HCT116 (cell line): ENCODE data around the gene RSPO4. TPM values are rescaled to one million over a fixed set of nuclear protein-coding genes. Genes with fewer than 3 reads are reported as not detected.

Source experiments
- ATAC-seq: fragments of 200-7000 bp; cut with Tn5 transposase; 2 replicates; pipeline ENCODE4 v1.9.1; 2020; ENCODE audit warnings: mild to moderate bottlenecking, moderate library complexity
- BruUV-seq: library from RNA; stranded (reverse); fragments of 400-500 nt; replicated peaks from 2 replicates; lab custom pipeline; 2021; lab: Mats Ljungman, UMichigan
- CTCF ChIA-PET: fragments of 300-600 bp; sonication (Branson Sonifier 250); formaldehyde crosslinking; loops from one replicate; lab custom pipeline; 2021; ENCODE audit warnings: antibody characterized with exemption; lab: Charles Lee
- POLR2A ChIA-PET: fragments of 300-600, 350-600 bp; sonication (Branson Sonifier 250); formaldehyde crosslinking; loops from one replicate; lab custom pipeline; 2021; ENCODE audit warnings: antibody characterized with exemption; lab: Charles Lee
- RAD21 ChIA-PET, 2 experiments: fragments of 300-600 bp; sonication (Branson Sonifier 250); formaldehyde crosslinking; loops; one replicate each; lab custom pipeline; 2023; ENCODE audit warnings: low total read pairs in 2 of 2; ENCODE audit not compliant: uncharacterized antibody in 2 of 2, unreplicated experiment in 2 of 2, low non-redundant PET in 1 of 2; lab: Charles Lee
- DNase-seq: peaks from one replicate; pipeline ENCODE4 v3.0.0-alpha.2; 2010; ENCODE audit warnings: low read depth, low spot score
- H2AFZ ChIP-seq: fragments of 200-600 bp; shearing (Covaris generic), sonication (generic); 2 replicates; pipeline ENCODE4 v1.6.1; 2017; ENCODE audit warnings: low read depth, mixed run types, mixed read lengths, antibody characterized with exemption, low read length; ENCODE audit not compliant: poor library complexity, severe bottlenecking
- H3K27ac ChIP-seq: 2 replicates; pipeline ENCODE4 v1.5.1; 2012; ENCODE audit warnings: low read depth, low read length
- H3K27me3 ChIP-seq: fragments of 200-600 bp; sonication (generic); 2 replicates; pipeline ENCODE4 v1.6.1; 2016; ENCODE audit warnings: mixed run types, low read length, mixed read lengths; ENCODE audit not compliant: insufficient read depth
- H3K36me3 ChIP-seq, 2 experiments: fragments of 200-500 bp in 1 of 2; fragments of 200-600 bp in 1 of 2; sonication (Bioruptor generic) in 1 of 2; sonication (generic) in 1 of 2; 2 replicates each; pipeline versions ENCODE4 v1.5.1 to v1.6.1; 2014 to 2016; ENCODE audit warnings: low read length in 2 of 2, inconsistent platforms in 1 of 2, mixed read lengths in 1 of 2, mixed run types in 1 of 2; ENCODE audit not compliant: insufficient read depth in 2 of 2, control insufficient read depth in 1 of 2
- H3K4me1 ChIP-seq, 2 experiments: fragments of 200-600 bp in 1 of 2; sonication (generic) in 1 of 2; 2 replicates each; pipeline versions ENCODE4 v1.5.1 to v1.6.1; 2012 to 2017; ENCODE audit warnings: low read length in 2 of 2, inconsistent platforms in 1 of 2, mild to moderate bottlenecking in 1 of 2, mixed read lengths in 1 of 2, mixed run types in 1 of 2, moderate library complexity in 1 of 2; ENCODE audit not compliant: insufficient read depth in 2 of 2, control insufficient read depth in 1 of 2
- H3K4me2 ChIP-seq: fragments of 200-600 bp; sonication (generic); 2 replicates; pipeline ENCODE4 v1.6.1; 2017; ENCODE audit warnings: mixed run types, low read length, mixed read lengths
- H3K4me3 ChIP-seq, 2 experiments: fragments of 200-600 bp in 1 of 2; sonication (generic) in 1 of 2; replicated peaks in 1 of 2; 2 replicates each; pipeline ENCODE4 v1.5.1; 2011 to 2016; ENCODE audit warnings: low read length in 2 of 2, control low read depth in 1 of 2, low read depth in 1 of 2, mild to moderate bottlenecking in 1 of 2, mixed read lengths in 1 of 2, mixed run types in 1 of 2
- H3K79me2 ChIP-seq: fragments of 200-600 bp; sonication (generic); 2 replicates; pipeline ENCODE4 v1.6.1; 2017; ENCODE audit warnings: mild to moderate bottlenecking, mixed run types, low read length, moderate library complexity, mixed read lengths; ENCODE audit not compliant: insufficient read depth
- H3K9ac ChIP-seq: fragments of 200-600 bp; sonication (generic); 2 replicates; pipeline ENCODE4 v1.6.1; 2016; ENCODE audit warnings: low read length, mixed read lengths
- H3K9me2 ChIP-seq: fragments of 200-600 bp; sonication (generic), shearing (Covaris generic); 2 replicates; pipeline ENCODE4 v1.6.1; 2017; ENCODE audit warnings: mixed run types, mild to moderate bottlenecking, moderate library complexity; ENCODE audit not compliant: insufficient read depth
- H3K9me3 ChIP-seq, 2 experiments: fragments of 200-500 bp in 1 of 2; fragments of 200-600 bp in 1 of 2; sonication (Bioruptor generic) in 1 of 2; sonication (generic) in 1 of 2; 2 replicates each; pipeline ENCODE4 v1.6.1; 2014 to 2017; ENCODE audit warnings: low read length in 2 of 2, mixed read lengths in 2 of 2, inconsistent platforms in 1 of 2, low read depth in 1 of 2, mild to moderate bottlenecking in 1 of 2, mixed run types in 1 of 2, moderate library complexity in 1 of 2; ENCODE audit not compliant: control insufficient read depth in 1 of 2, insufficient read depth in 1 of 2
- H4K20me1 ChIP-seq: fragments of 200-600 bp; sonication (generic), shearing (Covaris generic); 2 replicates; pipeline ENCODE4 v1.6.1; 2017; ENCODE audit warnings: mixed run types, mild to moderate bottlenecking, moderate library complexity; ENCODE audit not compliant: insufficient read depth
- CBX3 ChIP-seq: IDR thresholded peaks from 2 replicates; pipeline ENCODE4 v1.6.1; 2012; ENCODE audit warnings: low read depth
- CEBPB ChIP-seq: IDR thresholded peaks from 2 replicates; pipeline ENCODE4 v1.6.1; 2012; ENCODE audit warnings: low read depth
- EGR1 ChIP-seq: IDR thresholded peaks from 2 replicates; pipeline ENCODE4 v1.6.1; 2012; ENCODE audit warnings: low read depth
- ELF1 ChIP-seq: IDR thresholded peaks from 2 replicates; pipeline ENCODE4 v1.6.1; 2012; ENCODE audit warnings: low read depth, borderline replicate concordance
- EZH2 ChIP-seq: fragments of 200-600 bp; sonication (generic); IDR thresholded peaks from 2 replicates; pipeline ENCODE4 v1.6.1; 2017; ENCODE audit warnings: antibody characterized with exemption, mixed run types
- FOSL1 ChIP-seq: IDR thresholded peaks from 2 replicates; pipeline ENCODE4 v1.6.1; 2012; ENCODE audit warnings: low read depth
- POLR2A ChIP-seq: IDR thresholded peaks from 2 replicates; pipeline ENCODE4 v1.7.0; 2011; ENCODE audit warnings: borderline replicate concordance; ENCODE audit not compliant: insufficient read depth, insufficient read length; ENCODE audit errors: extremely low read depth
- POLR2AphosphoS5 ChIP-seq: IDR thresholded peaks from 2 replicates; pipeline ENCODE4 v1.6.1; 2011; ENCODE audit warnings: mild to moderate bottlenecking, low read depth, low read length, moderate library complexity
- RAD21 ChIP-seq: IDR thresholded peaks from 2 replicates; pipeline ENCODE4 v1.6.1; 2012; ENCODE audit warnings: low read depth, mild to moderate bottlenecking
- SP1 ChIP-seq: IDR thresholded peaks from 2 replicates; pipeline ENCODE4 v1.6.1; 2012; ENCODE audit warnings: low read depth
- TCF7L2 ChIP-seq: IDR thresholded peaks from 2 replicates; pipeline ENCODE4 v1.7.0; 2011; ENCODE audit warnings: borderline replicate concordance, inconsistent platforms; ENCODE audit not compliant: insufficient read depth, insufficient read length; ENCODE audit errors: extremely low read depth
- ZNF274 ChIP-seq: fragments of 200-500 bp; sonication (Bioruptor generic); IDR thresholded peaks from 2 replicates; pipeline ENCODE4 v1.6.1; 2014; ENCODE audit warnings: mild to moderate bottlenecking, low read depth, low read length, inconsistent platforms
- intact Hi-C: fragments of 100-400 bp; cut with micrococcal nuclease; formaldehyde crosslinking; loops from 2 replicates; pipeline ENCODE4 v1.10.0; 2022
- total RNA-seq: library from RNA; stranded (reverse); gene quantifications from one replicate; pipeline ENCODE4 v1.2.1, GENCODE V29; 2021; ENCODE audit not compliant: unreplicated experiment
- TF ChIP-seq, protein P1 (sequence below): IDR thresholded peaks from 2 replicates; pipeline ENCODE4 v1.6.1; 2012
- TF ChIP-seq, protein P2 (sequence below): IDR thresholded peaks from 2 replicates; pipeline ENCODE4 v1.6.1; 2011; ENCODE audit warnings: mild to moderate bottlenecking, low read length, moderate library complexity; ENCODE audit not compliant: insufficient replicate concordance; ENCODE audit errors: extremely low read depth
- TF ChIP-seq, protein P3 (sequence below): IDR thresholded peaks from 2 replicates; pipeline ENCODE4 v1.6.1; 2012; ENCODE audit warnings: low read depth

RSPO4 gene
- total RNA-seq, 1 experiment from 2014 or later: 0.84 TPM

DNA sequence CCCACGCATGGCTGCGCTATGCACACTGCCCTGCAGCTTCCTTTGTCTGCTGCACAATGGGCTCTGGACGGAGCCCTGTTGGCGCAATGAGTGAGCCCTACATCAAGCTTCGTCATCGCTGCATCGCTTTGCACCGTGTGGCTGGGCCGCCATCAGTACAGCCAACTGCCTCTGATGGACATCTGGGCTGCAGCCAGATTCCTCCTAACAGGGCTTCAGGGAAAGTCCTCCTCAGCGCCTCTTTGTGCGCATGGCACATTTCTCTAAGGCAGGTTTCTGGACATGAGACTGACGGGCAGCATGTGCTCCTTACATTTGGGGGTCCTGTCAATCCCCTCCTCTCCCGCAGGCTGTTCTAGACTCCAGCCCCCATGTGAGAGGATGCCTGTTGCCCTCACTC lies 56.3 kb downstream of the RSPO4 start:
- Histone ChIP-seq H3K9ac (no peak overlapping the region), H2AFZ (no peak overlapping the region), H4K20me1 (no peaks in the 10 kb centered on the region), H3K27ac (no peak overlapping the region), H3K27me3 (no peaks in the 10 kb centered on the region; the same call in 1 of the 2 replicates), H3K4me1 (no peaks in the 10 kb centered on the region), H3K79me2 (no peaks in the 10 kb centered on the region), H3K4me2 (no peak overlapping the region), H3K36me3 (no peaks in the 10 kb centered on the region), H3K9me3 (no peaks in the 10 kb centered on the region), H3K9me2 (no peaks in the 10 kb centered on the region), H3K4me3 (no peak overlapping the region)
- intact Hi-C loops: no loop called here
- ChIA-PET RAD21 (no interaction called here), CTCF (interaction anchor here (1.8 kb wide), 1 partner anchor 10 kb away, joined by 5 read pairs; no protein-coding TSS in a partner anchor), POLR2A (no interaction called here)
- TF ChIP-seq POLR2AphosphoS5: no peak
- TF ChIP-seq RAD21: no peak
- TF ChIP-seq TCF7L2: no peak
- no peak for TF ChIP-seq CEBPB
- TF ChIP-seq SP1: no peak
- TF ChIP-seq CBX3: no peak
- no peak for TF ChIP-seq EZH2
- TF ChIP-seq, protein P1, sequence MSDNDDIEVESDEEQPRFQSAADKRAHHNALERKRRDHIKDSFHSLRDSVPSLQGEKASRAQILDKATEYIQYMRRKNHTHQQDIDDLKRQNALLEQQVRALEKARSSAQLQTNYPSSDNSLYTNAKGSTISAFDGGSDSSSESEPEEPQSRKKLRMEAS: no peak
- TF ChIP-seq ELF1: no peak
- ATAC-seq: no peak
- DNase-seq: no peak
- BruUV-seq: no TSS peak

GRCh38 chr20:944774-945410 lies 57.2 kb downstream of the RSPO4 start:
- CTCF ChIA-PET: no interaction called here
- no peak overlapping the region for H2AFZ ChIP-seq
- H3K4me2 ChIP-seq: no peak overlapping the region
- H3K4me3 ChIP-seq: no peak overlapping the region
- H4K20me1 ChIP-seq: no peaks in the 10 kb centered on the region
- H3K27me3 ChIP-seq: no peaks in the 10 kb centered on the region; the same call in 1 of the 2 replicates
- DNase-seq (no peak), ATAC-seq (no peak)
- BruUV-seq: no TSS peak
- H3K4me1 ChIP-seq: no peaks in the 10 kb centered on the region
- POLR2A ChIA-PET: no interaction called here
- no peaks in the 10 kb centered on the region for H3K36me3 ChIP-seq
- no peak overlapping the region for H3K9ac ChIP-seq
- intact Hi-C loops: no loop called here
- no peaks in the 10 kb centered on the region for H3K9me3 ChIP-seq
- H3K9me2 ChIP-seq: no peaks in the 10 kb centered on the region
- RAD21 ChIA-PET: no interaction called here
- H3K27ac ChIP-seq: no peak overlapping the region
- H3K79me2 ChIP-seq: no peaks in the 10 kb centered on the region
- no peak for TF ChIP-seq ZNF274
- no peak for TF ChIP-seq RAD21
- TF ChIP-seq TCF7L2: no peak
- TF ChIP-seq SP1: no peak
- TF ChIP-seq POLR2AphosphoS5: no peak
- no peak for TF ChIP-seq EGR1
- no peak for TF ChIP-seq POLR2A
- TF ChIP-seq, protein P2, sequence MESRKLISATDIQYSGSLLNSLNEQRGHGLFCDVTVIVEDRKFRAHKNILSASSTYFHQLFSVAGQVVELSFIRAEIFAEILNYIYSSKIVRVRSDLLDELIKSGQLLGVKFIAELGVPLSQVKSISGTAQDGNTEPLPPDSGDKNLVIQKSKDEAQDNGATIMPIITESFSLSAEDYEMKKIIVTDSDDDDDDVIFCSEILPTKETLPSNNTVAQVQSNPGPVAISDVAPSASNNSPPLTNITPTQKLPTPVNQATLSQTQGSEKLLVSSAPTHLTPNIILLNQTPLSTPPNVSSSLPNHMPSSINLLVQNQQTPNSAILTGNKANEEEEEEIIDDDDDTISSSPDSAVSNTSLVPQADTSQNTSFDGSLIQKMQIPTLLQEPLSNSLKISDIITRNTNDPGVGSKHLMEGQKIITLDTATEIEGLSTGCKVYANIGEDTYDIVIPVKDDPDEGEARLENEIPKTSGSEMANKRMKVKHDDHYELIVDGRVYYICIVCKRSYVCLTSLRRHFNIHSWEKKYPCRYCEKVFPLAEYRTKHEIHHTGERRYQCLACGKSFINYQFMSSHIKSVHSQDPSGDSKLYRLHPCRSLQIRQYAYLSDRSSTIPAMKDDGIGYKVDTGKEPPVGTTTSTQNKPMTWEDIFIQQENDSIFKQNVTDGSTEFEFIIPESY: no peak
- TF ChIP-seq FOSL1: no peak
- TF ChIP-seq, protein P3, sequence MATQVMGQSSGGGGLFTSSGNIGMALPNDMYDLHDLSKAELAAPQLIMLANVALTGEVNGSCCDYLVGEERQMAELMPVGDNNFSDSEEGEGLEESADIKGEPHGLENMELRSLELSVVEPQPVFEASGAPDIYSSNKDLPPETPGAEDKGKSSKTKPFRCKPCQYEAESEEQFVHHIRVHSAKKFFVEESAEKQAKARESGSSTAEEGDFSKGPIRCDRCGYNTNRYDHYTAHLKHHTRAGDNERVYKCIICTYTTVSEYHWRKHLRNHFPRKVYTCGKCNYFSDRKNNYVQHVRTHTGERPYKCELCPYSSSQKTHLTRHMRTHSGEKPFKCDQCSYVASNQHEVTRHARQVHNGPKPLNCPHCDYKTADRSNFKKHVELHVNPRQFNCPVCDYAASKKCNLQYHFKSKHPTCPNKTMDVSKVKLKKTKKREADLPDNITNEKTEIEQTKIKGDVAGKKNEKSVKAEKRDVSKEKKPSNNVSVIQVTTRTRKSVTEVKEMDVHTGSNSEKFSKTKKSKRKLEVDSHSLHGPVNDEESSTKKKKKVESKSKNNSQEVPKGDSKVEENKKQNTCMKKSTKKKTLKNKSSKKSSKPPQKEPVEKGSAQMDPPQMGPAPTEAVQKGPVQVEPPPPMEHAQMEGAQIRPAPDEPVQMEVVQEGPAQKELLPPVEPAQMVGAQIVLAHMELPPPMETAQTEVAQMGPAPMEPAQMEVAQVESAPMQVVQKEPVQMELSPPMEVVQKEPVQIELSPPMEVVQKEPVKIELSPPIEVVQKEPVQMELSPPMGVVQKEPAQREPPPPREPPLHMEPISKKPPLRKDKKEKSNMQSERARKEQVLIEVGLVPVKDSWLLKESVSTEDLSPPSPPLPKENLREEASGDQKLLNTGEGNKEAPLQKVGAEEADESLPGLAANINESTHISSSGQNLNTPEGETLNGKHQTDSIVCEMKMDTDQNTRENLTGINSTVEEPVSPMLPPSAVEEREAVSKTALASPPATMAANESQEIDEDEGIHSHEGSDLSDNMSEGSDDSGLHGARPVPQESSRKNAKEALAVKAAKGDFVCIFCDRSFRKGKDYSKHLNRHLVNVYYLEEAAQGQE: no peak
